22Rv1 (cell line): Measurements from ENCODE around the gene LRRC10B.

ENCODE experiments used
- ZFX ChIP-seq: fragments of 450-650 bp; IDR thresholded peaks from 2 replicates; pipeline ENCODE4 v1.6.1; 2017; ENCODE audit warnings: antibody characterized with exemption, borderline replicate concordance
- TF ChIP-seq, protein P1 (sequence below): fragments of 450-650 bp; IDR thresholded peaks from 2 replicates; pipeline ENCODE4 v1.5.1; 2017; ENCODE audit warnings: mild to moderate bottlenecking

DNA sequence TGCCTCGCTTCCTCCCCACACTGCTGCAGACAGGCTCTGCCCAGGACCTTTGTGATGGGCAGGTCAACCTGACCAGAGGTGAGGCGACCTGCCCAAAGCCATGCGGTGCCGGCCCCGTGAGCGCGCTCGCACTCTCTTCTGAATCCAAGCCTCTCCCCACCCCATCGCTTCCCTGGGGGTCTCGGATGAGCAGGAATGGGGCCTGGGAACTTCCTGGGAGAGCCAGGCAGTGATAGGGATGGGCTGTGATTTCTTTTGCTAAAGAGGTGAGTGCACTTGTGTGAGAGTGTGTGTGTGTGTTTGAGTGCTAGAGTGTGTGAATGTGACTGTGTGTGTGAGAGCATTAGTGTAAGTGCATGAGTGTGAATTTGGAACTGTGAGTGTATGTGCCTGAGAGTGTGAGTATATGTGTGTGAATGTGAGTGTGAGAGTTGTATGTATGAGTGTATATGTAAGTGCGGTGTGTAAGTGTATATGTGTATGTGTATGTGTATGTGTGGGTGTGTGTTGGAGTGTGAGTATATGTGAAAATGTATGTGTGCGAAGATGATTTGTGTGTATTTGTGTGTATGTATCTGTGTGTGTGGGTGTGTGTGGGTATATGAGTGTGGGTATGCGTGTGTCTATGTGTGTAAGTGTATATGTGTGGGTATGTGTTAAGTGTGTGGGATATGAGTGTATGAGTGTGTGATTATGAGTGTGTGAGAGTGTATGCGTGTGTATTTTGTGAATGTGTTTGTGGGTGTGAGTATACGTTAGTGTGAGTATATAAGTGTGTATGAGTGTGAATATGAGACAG is 11.7 kb upstream of the LRRC10B start:
- TF ChIP-seq, protein P1, sequence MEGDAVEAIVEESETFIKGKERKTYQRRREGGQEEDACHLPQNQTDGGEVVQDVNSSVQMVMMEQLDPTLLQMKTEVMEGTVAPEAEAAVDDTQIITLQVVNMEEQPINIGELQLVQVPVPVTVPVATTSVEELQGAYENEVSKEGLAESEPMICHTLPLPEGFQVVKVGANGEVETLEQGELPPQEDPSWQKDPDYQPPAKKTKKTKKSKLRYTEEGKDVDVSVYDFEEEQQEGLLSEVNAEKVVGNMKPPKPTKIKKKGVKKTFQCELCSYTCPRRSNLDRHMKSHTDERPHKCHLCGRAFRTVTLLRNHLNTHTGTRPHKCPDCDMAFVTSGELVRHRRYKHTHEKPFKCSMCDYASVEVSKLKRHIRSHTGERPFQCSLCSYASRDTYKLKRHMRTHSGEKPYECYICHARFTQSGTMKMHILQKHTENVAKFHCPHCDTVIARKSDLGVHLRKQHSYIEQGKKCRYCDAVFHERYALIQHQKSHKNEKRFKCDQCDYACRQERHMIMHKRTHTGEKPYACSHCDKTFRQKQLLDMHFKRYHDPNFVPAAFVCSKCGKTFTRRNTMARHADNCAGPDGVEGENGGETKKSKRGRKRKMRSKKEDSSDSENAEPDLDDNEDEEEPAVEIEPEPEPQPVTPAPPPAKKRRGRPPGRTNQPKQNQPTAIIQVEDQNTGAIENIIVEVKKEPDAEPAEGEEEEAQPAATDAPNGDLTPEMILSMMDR = no peak
- no peak for TF ChIP-seq ZFX
